H1 (cell line): ENCODE data around the gene SLC1A4.

Experiments
- BRCA1 ChIP-seq: IDR thresholded peaks from 2 replicates; pipeline ENCODE4 v1.6.1; 2012; ENCODE audit warnings: low read depth, low read length, improper control_type of control experiment
- CBX5 ChIP-seq: fragments of 300-800, 300-1000 bp; sonication (generic); IDR thresholded peaks from 2 replicates; pipeline ENCODE4 v1.7.1; 2016; ENCODE audit warnings: antibody characterized with exemption, low read length, low read depth
- CREB1 ChIP-seq: IDR thresholded peaks from 2 replicates; pipeline ENCODE4 v1.6.1; 2012; ENCODE audit warnings: inconsistent platforms
- CTCF ChIP-seq, 3 experiments: IDR thresholded peaks; 1 replicate in 2 of 3; 2 replicates in 1 of 3; pipeline versions ENCODE4 v1.5.1 to v1.6.1; 2011; ENCODE audit warnings: low read length in 3 of 3, mild to moderate bottlenecking in 3 of 3, inconsistent platforms in 2 of 3, low read depth in 1 of 3, moderate library complexity in 1 of 3; ENCODE audit not compliant: insufficient read depth in 1 of 3; ENCODE audit errors: control extremely low read depth in 1 of 3
- EZH2 ChIP-seq: fragments of 200-600 bp; sonication (generic); IDR thresholded peaks from 2 replicates; pipeline ENCODE4 v1.7.1; 2012; ENCODE audit warnings: low read depth, mild to moderate bottlenecking, moderate library complexity, low read length, inconsistent platforms; ENCODE audit not compliant: severe bottlenecking
- FOSL1 ChIP-seq: IDR thresholded peaks from 2 replicates; pipeline ENCODE4 v1.6.1; 2011; ENCODE audit warnings: mild to moderate bottlenecking, low read depth, low read length, moderate library complexity; ENCODE audit not compliant: insufficient read depth
- POLR2A ChIP-seq, 2 experiments: IDR thresholded peaks; 1 replicate in 1 of 2; 2 replicates in 1 of 2; pipeline ENCODE4 v1.6.1; 2011; ENCODE audit warnings: low read depth in 2 of 2, low read length in 2 of 2, mild to moderate bottlenecking in 2 of 2; ENCODE audit errors: control extremely low read depth in 1 of 2
- RAD21 ChIP-seq, 2 experiments: IDR thresholded peaks in 1 of 2; conservative IDR thresholded peaks in 1 of 2; 2 replicates each; pipeline ENCODE4 v1.6.1; 2011; ENCODE audit warnings: low read depth in 2 of 2, low read length in 2 of 2, improper control_type of control experiment in 1 of 2, inconsistent platforms in 1 of 2, mild to moderate bottlenecking in 1 of 2, moderate library complexity in 1 of 2
- SIX5 ChIP-seq: IDR thresholded peaks from 2 replicates; pipeline ENCODE4 v1.6.1; 2011; ENCODE audit warnings: mild to moderate bottlenecking, low read depth, low read length
- SP1 ChIP-seq: IDR thresholded peaks from 2 replicates; pipeline ENCODE4 v1.6.1; 2011; ENCODE audit warnings: low read depth, low read length
- TAF1 ChIP-seq: IDR thresholded peaks from 2 replicates; pipeline ENCODE4 v1.6.1; 2011; ENCODE audit warnings: mild to moderate bottlenecking, low read depth, low read length
- USF2 ChIP-seq: IDR thresholded peaks from 2 replicates; pipeline ENCODE4 v1.6.1; 2011; ENCODE audit warnings: low read length, improper control_type of control experiment
- TF ChIP-seq, protein P1 (sequence below): IDR thresholded peaks from 2 replicates; pipeline ENCODE4 v1.6.1; 2012; ENCODE audit warnings: low read length, inconsistent platforms

- no peak for TF ChIP-seq CBX5
- TF ChIP-seq SIX5, result no peak
- TF ChIP-seq CTCF (IDR thresholded peaks at IDR 0.05; ENCODE audit: control extremely low read depth in 1 of 3, insufficient read depth in 1 of 3, low read depth in 1 of 3, low read length in 3 of 3), result peak; percentile 30 to 43 (median 40)
- no peak for TF ChIP-seq CREB1
- no peak for TF ChIP-seq SP1
- TF ChIP-seq POLR2A (IDR thresholded peaks at IDR 0.05; ENCODE audit: control extremely low read depth in 1 of 2, low read depth in 2 of 2, low read length in 2 of 2), result no peak
- TF ChIP-seq FOSL1, result no peak
- TF ChIP-seq, protein P1, sequence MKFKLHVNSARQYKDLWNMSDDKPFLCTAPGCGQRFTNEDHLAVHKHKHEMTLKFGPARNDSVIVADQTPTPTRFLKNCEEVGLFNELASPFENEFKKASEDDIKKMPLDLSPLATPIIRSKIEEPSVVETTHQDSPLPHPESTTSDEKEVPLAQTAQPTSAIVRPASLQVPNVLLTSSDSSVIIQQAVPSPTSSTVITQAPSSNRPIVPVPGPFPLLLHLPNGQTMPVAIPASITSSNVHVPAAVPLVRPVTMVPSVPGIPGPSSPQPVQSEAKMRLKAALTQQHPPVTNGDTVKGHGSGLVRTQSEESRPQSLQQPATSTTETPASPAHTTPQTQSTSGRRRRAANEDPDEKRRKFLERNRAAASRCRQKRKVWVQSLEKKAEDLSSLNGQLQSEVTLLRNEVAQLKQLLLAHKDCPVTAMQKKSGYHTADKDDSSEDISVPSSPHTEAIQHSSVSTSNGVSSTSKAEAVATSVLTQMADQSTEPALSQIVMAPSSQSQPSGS, result no peak
- no peak for TF ChIP-seq BRCA1
- TF ChIP-seq RAD21 (IDR thresholded peaks at IDR 0.05 in 1 of 2, conservative IDR thresholded peaks at IDR 0.05 in 1 of 2; ENCODE audit: low read depth in 2 of 2, low read length in 2 of 2), result peak; percentile 29 to 51; a peak in 3 of 4 replicates
- TF ChIP-seq TAF1, result no peak
- no peak for TF ChIP-seq EZH2
- TF ChIP-seq USF2, result no peak
Observed at GRCh38 chr2:65017335-65017734, 28.1 kb downstream of the SLC1A4 start.
